G401.6 (cell line): Measurements from ENCODE around the gene PCSK5.
"Not testable (repeated sequence)": the region's sequence is repeated elsewhere in the genome, so short reads cannot be mapped to it uniquely, and the experiment has no call there.

Experiments
- FAIRE-seq: peaks from 2 replicates; lab custom pipeline; 2012; peaks lifted over from hg19 to GRCh38; lab: Jason Lieb, UNC

Gene PCSK5

DNA sequence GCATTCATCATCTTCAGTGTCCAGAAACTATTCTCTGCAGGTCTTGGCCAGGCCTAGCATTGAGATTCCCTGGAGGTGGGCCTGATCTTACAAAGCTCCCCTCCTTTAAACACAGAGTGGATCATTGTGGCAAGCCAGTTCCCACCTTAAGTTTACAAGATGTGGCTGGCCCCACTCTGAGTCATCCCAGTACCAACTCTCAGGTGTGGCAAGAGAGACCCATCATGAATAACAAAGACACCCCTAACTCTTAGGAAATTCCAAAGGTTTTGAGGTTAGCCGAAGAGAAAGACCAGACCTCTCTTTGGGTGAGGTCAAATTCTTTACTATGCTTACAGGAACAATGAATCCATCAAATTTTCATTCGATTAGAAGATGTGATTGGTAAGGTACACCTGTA lies 425.6 kb downstream of the PCSK5 start:
- FAIRE-seq: no peak

DNA sequence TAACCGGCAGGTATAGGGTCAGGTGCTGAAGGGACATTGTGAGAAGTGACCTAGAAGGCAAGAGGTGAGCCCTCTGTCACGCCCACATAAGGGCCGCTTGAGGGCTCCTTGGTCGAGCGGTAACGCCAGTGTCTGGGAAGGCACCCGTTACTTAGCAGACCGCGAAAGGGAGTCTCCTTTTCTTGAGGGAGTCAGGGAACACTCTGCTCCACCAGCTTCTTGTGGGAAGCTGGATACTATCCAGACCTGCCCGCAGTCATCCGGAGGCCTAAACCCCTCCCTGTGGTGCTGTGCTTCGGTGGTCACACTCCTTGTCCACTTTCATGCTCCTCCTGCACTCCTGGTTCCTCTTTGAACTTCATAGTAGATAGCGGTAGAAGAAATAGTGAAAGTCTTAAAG lies 429.0 kb downstream of the PCSK5 start:
- not testable (repeated sequence) for FAIRE-seq

DNA sequence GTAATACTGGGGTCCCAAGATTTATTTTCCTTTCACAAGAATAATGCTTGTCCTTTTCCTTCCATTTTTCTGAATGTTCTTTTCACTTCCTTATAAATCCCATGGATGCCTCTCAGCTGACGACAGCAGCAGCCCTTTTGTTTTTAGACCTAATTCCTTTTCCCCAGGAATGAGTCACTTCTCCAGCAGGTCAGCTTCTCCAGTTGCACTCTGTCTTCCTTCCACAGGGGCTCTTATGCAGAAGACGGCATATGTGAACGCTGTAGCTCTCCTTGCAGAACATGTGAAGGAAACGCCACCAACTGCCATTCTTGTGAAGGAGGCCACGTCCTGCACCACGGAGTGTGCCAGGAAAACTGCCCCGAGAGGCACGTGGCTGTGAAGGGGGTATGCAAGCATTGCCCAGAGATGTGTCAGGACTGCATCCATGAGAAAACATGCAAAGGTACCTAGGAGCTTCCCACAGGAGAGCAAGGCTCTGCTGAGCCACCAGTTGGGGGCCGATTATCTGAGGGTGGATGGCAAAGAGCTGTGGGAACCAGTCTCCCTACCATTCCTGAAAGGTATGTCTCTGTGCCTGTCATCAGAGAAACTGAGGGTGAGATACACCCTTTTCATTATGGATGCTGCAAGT lies 430.8 kb downstream of the PCSK5 start:
- no peak for FAIRE-seq

DNA sequence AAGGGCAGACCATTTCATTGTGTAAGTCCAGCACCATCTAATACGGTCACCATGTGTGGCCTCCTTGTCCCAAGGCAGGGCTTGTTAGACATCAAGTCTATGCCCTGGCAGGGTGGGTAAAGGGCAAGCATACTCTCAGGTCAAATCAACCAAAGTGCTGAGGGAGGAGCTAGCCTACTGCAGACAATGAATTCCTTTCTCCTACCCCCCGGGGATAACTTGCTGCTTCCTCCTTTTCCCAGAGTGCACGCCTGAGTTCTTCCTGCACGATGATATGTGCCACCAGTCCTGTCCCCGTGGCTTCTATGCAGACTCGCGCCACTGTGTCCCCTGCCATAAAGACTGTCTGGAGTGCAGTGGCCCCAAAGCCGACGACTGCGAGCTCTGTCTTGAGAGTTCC lies 432.3 kb downstream of the PCSK5 start:
- FAIRE-seq: no peak

DNA sequence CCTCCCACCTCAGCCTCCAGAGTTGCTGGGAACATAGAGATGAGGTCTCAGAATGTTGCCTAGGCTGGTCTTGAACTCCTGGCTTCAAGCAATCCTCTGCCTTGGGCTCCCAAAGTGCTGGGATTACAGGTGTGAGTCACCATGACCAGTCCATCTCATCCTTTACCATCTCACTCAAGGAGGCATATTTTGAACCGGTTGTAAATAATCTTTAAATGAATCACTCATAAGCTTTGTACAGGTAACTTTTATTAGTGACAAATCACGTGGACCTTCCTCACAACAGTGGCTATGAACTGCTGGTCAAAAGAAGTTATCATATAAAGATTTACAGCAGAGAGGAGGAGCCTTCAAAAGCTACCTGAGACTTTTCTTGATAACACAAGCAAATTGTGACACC lies 433.0 kb downstream of the PCSK5 start:
- FAIRE-seq: no peak

DNA sequence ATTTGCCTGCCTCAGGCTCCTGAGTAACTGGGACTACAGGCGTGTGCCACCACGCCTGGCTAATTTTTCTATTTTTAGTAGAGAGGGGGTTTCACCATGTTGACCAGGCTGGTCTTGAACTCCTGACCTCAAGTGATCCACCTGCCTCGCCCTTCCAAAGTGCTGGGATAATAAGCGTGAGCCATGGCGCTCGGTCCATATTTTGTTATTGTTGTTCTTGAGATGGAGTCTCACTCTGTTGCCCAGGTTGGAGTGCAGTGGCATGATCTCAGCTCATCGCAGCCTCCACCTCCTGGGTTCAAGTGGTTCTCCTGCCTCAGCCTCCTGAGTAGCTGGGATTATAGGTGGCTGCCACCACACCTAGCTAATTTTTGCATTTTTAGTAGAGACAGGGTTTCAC lies 433.6 kb downstream of the PCSK5 start:
- not testable (repeated sequence) for FAIRE-seq

DNA sequence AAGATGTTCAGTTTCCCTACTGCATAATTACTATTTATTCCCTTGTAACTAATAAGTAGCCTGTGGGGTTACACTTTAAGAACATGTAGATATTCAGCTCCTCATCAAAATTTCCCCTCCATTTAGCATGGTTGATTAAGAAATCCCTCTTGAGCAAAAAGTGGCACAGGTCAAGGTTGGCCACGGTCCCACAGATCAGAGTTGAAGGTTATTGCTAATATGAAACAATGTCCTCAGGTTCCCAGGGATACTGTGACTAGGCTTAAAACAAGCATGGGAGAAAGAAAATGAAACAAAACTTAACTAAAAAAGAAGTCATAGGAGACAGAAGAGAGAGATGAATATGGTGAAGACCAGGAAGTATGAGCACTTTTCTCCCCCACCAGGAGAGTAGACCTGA lies 439.6 kb downstream of the PCSK5 start:
- no peak for FAIRE-seq

DNA sequence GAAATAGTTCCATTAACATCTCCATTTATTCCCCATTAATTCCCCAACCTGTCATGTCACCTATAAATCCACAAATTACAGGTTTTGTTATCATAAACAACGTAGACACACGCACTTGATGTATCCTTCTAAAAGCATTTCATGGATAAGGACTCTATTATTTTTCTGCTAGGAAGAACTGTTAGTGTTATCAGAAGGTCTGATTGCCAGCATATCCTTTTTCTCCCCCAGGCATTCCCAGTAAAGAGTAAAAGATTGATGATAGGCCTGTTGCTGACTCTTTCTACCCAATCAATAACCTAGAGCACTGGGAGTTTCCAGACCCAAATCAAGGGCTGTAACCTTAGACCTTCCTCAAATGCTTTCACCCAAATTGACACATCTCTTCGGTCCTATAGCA lies 442.9 kb downstream of the PCSK5 start:
- no peak for FAIRE-seq

DNA sequence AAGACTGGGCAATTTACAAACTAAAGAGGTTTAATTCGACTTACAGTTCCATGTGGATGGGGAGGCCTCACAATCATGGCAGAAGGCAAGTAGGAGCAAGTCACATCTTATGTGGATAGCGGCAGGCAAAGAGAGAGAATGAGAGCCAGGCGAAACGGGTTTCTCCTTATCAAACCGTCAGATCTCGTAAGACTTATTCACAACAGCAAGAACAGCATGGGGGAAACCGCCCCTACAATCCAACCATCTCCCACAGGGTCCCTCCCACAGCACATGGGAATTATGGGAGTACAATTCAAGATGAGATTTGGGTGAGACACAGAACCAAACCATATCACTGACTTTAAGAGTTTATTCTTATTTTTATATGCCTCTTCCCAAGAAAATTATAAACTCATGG lies 443.5 kb downstream of the PCSK5 start:
- no peak for FAIRE-seq

DNA sequence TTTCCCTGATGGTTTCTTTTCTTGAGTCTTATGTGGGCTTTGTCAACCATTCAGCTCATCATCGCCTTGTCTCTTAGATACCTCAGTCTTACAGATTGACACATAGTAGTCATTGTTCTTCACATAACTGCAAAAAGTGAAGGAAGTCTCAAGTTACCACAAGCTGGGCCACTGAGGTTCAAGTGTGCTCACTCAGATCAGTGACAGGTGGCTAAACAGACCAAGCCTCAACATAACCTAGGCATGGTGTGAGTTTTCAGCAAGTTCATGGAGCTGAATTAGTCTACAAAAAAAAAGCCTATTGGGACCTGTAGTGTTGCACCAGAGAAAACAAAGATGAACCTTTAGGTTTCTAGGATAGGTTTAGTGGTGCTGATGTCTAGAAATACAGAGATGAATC lies 445.6 kb downstream of the PCSK5 start:
- no peak for FAIRE-seq

DNA sequence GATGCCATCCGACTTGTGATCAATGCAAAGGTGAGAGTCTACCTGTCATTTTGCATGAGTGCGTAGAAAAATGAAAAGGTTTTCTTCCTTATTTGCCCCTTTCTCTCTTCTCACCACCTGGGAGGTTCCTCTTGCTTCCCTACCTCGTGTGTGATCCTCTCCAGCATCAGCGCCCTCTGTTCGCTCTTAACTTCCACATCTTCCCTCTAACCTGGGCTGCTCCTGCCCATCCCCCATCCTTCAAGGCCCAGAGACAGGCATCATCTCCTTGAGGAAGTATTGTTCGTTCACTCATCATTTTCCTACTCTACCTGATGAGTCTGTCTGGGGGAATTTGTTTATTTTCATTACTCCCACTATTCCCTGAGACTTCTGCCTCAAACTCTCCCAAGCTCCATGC lies 447.9 kb downstream of the PCSK5 start:
- FAIRE-seq: no peak

DNA sequence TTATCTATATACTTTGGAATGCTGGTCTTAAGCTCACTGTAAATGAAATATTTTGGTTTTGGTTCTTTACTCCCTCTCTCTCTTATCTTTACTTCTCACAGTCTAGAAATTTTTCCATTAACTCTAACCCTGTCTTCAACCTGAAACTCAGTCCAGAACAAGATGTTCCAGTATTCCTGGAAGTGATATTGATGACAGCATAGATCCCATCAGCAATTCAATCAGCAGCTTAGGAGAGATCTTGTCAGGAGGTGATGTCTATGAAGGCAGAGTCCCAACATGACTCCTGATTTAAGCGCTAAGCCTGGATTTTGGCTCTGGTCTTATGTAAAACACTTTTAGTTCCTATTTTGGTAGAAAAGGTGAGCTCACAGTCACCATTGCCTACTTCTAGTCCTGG lies 451.1 kb downstream of the PCSK5 start:
- no peak for FAIRE-seq

DNA sequence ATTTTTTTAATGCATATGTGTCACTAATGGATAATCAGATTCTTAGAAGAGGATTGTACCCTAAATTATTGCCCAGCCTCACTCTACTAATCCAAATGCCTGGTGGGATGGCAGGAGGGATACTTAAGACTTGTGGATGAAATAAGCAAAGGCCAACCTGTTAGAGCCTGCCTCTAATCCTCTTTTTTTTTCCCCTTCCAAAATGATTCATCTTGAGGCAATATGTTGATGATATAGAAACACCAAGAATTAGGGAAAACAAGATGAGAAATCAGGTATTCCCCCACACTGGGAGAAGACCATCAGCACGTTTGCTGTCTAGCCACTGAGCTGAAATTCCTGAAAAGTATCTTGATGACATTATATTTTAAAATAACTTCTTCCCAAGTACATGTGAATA lies 451.7 kb downstream of the PCSK5 start:
- no peak for FAIRE-seq

DNA sequence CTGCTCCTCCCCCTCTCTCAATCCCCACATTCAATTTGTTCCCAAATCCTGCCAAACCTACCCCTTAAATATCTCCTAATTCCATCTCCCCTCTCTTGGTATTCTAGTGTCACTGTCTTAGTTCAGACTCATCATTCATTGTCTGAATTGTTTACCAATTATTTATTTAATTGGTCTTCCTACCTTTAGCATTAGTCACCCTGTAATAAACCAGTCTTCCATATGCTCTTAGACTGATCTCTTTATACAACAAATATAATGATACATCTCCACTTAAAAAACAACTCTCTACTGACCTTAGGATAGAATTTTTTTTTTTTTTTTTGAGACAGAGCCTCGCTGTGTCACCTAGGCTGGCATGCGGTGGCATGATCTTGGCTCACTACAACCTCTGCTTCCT lies 452.4 kb downstream of the PCSK5 start:
- FAIRE-seq: no peak

DNA sequence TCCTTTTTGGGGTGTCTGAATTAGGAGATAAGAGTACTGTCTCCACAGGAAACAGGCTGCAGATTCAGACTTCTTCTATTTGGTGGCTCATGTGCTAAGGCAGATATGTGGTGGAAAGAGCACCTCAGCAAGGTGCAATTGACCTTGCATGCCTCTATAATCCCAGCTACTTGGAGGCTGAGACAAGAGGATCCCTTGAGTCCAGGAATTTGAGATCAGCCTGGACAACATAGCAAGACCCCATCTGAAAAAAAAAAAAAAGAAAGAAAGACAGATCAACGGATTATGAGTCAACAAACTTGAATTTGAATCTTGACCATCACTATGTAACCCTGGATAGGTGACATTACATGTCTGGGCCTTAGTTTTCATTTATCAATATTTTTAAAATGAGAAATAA lies 459.4 kb downstream of the PCSK5 start:
- FAIRE-seq: no peak

DNA sequence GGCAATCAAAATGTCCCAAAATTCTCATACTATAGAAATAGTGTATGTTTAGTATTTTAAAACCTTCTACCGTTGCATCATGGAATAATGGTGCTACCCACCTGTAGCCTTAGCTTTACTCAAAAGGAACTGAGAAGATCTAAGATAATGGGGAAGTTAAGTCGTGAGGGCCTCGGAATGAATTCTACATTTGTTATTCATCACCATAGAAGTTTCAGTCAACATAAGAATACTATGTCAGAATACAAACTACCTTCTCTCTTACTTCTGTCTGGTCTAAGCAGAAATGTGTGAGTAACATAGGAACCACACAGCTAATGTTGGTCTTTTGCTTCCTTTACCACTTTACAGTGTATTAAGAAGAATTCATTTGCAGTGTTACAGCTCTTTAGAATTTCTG lies 460.5 kb downstream of the PCSK5 start:
- FAIRE-seq: no peak

DNA sequence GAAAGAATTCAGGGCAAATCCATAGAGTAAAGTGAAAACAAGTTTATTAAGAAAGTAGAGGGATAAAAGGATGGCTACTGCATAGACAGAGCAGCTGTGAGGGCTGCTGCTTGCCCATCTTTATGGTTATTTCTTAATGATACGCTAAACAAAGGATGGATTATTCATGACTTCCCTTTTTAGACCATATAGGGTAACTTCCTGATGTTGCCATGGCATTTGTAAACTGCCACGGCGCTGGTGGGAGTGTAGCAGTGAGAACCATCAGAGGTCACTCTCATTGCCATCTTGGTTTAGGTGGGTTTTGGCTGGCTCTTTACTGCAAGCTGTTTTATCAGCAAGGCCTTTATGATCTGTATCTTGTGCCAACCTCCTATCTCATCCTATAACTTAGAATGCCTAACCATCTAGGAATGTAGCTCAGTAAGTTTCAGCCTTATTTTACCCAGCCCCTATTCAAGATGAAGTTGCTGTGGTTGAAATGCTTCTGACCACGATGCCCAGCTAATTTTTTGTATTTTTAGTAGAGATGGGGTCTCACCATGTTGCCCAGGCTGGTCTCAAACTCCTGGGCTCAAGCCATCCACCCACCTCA lies 461.6 kb downstream of the PCSK5 start:
- FAIRE-seq: no peak

DNA sequence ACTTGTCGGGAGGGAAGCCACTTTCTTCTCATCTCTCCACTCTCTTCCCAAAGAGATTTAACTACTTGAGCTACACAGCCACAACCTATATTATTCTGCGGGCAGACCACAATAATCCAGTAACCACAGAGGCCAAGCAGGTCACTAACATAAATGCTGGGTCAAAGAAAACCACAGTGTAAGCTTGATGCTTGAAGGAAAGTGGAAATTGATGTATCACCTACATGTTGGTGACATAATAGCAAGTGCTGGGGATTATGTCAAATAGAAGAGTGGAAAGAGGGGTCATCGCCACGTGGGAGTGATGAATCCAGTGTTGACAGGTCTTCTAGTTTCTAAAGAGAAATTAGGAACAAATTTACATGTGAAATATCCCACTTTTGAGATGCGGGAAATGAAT lies 462.8 kb downstream of the PCSK5 start:
- FAIRE-seq: no peak

DNA sequence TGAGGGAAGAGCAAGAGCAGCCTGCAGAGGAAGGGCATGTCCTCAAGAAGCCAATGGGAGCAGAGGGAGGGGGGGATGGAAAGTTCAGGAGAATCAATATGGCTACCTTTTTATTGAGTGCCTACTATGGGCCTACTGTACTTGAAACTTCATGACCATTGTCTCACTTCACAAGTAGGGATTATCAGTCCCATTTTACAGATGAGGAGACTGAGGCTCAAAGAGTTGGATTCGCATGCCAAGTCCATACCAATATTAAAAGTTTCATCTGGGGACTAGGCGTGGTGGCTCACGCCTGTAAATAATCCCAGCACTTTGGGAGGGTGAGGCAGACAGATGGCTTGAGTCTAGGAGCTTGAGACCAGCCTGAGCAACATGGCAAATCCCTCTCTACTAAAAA lies 463.7 kb downstream of the PCSK5 start:
- no peak for FAIRE-seq

DNA sequence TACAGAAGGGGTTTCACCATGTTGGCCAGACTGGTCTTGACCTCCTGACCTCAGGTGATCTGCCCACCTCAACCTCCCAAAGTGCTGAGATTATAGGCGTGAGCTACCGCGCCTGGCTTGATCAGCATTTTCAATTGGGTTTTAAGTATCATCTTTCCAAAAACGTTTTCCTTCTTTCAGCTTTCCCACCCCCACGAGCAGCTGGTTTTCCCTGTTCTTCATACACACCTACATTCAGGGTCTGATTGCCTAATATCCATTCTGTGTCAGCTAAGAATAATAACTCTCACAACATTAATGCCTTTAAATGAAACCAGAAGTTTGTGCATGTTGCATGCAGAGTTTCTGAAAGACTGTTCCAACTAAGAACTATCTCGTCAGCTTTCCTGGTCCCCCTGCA lies 465.4 kb downstream of the PCSK5 start:
- no peak for FAIRE-seq

DNA sequence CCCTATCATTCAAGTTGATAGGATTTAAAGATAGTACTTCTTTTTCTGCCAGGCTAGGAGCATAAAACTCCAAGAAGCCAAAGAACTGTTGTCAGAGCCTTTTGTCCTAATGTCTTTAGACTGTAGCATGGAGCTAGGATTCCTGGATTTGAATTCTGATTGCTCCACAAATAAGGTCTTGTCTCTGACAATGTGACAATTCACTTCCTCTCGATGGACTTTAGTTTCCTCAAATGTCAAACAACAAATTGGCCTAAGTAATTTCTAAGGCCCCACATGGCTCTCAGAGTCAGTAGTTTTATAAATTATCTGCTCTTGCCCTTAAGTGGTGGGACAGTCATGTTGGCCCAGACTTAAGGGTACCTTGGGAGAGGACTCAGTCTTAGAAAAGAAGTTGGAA lies 467.1 kb downstream of the PCSK5 start:
- no peak for FAIRE-seq

DNA sequence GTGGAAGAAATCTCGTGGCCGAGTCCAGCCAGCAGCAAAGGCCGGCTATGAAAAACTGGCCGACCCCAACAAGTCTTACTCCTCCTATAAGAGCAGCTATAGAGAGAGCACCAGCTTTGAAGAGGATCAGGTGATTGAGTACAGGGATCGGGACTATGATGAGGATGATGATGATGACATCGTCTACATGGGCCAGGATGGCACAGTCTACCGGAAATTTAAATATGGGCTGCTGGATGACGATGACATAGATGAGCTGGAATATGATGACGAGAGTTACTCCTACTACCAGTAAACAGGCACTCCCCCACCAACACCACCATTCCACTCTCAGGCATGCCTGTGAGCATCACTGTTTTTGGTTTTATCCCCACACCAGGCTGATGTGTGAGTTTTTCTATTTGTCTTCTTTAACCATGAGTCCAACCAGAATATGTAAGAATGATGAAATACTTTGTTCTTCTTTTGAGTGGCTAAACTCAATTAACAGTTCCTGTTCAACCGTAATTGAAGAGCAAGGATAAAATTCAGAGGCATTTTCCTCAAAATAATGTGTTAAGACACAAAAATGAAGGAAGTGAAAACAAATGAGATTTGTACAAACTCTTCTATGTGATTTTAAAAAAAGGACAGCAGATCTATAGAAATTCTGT lies 468.3 kb downstream of the PCSK5 start:
- FAIRE-seq: no peak

DNA sequence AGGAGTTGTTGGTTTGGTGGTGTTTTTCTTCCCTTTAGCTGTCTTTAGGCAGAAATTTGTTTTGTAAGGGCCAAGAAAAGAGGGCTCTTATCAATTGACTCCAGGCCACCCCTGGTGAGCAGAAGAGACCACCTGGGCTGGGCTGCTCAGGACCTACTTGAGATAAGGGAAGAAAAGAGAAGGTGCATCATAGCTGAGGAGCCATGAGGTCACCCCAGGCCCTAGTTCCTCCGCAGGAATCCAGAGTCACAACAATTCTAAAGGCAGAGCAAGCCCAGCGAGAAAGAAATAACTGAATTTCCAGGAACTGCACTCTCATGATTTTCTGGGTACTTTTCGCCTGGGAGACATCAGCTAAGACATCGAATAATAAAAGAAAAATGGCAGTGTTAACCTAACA lies 468.9 kb downstream of the PCSK5 start:
- no peak for FAIRE-seq

DNA sequence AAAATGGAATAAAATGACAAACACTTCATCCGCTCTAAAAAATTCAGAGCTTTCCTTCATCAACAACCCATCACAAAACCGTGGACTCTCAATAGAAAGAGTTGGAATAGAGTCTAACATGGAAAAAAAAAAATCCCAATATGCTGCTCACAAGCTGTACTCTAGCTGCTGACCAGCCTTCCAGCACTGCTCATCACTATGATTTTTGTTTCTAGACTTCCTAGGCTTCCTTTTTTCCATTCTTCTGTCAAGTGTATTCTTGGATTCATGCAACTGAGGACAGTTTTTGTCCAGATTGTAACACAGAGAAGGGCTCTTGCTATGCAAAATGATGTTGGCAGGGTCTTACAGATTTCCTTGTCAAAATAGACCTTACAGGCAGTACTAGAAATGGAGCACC lies 469.3 kb downstream of the PCSK5 start:
- no peak for FAIRE-seq
